GM12873 (cell line): ENCODE measurements around the gene NRG3.

Source experiments
- TF ChIP-seq, protein P1 (sequence below): IDR thresholded peaks from 2 replicates; pipeline ENCODE4 v1.5.1; 2012; ENCODE audit warnings: low read depth, mild to moderate bottlenecking, moderate library complexity, low read length, control low read depth; ENCODE audit not compliant: insufficient read depth; ENCODE audit errors: missing control alignments

NRG3 gene

DNA sequence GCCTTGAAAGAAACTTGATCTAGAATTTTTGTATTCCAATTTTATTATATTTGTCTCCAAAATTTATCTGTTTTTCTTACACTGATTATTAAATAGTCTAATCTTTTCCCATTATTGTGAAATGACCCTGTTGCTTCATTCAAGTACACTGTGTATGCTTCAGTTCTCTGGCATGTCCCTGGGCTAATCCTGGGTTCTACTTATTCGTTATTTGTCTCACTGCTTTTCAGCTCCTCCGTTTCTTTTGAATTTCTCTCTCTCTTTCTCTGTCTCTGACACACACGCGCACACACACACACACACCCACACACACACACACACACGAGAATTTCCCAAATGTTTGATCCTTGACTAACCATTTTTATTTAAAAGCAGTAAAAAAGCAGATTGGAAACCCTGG, 768.6 kb downstream of the NRG3 start:
- TF ChIP-seq, protein P1, sequence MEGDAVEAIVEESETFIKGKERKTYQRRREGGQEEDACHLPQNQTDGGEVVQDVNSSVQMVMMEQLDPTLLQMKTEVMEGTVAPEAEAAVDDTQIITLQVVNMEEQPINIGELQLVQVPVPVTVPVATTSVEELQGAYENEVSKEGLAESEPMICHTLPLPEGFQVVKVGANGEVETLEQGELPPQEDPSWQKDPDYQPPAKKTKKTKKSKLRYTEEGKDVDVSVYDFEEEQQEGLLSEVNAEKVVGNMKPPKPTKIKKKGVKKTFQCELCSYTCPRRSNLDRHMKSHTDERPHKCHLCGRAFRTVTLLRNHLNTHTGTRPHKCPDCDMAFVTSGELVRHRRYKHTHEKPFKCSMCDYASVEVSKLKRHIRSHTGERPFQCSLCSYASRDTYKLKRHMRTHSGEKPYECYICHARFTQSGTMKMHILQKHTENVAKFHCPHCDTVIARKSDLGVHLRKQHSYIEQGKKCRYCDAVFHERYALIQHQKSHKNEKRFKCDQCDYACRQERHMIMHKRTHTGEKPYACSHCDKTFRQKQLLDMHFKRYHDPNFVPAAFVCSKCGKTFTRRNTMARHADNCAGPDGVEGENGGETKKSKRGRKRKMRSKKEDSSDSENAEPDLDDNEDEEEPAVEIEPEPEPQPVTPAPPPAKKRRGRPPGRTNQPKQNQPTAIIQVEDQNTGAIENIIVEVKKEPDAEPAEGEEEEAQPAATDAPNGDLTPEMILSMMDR, result no peak

DNA sequence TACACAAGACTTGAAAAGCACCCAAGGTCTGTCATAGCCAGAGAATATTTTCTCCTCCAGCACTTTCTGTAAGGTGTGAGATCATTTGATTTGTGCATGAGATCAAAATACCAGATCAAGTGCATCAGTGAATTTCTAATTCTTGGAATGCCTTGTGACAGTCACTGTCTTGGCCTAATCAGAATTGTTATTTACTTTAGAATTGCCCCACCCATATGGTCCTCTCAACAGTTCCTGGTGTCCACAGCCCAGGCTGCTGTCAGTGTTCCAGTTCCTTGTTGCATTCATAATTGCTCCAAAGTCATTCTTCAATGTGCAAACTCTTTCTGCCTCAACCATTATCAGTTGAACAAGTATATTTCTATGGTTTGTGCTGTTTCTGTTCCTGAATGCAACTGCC, 770.2 kb downstream of the NRG3 start:
- TF ChIP-seq, protein P1, result no peak

DNA sequence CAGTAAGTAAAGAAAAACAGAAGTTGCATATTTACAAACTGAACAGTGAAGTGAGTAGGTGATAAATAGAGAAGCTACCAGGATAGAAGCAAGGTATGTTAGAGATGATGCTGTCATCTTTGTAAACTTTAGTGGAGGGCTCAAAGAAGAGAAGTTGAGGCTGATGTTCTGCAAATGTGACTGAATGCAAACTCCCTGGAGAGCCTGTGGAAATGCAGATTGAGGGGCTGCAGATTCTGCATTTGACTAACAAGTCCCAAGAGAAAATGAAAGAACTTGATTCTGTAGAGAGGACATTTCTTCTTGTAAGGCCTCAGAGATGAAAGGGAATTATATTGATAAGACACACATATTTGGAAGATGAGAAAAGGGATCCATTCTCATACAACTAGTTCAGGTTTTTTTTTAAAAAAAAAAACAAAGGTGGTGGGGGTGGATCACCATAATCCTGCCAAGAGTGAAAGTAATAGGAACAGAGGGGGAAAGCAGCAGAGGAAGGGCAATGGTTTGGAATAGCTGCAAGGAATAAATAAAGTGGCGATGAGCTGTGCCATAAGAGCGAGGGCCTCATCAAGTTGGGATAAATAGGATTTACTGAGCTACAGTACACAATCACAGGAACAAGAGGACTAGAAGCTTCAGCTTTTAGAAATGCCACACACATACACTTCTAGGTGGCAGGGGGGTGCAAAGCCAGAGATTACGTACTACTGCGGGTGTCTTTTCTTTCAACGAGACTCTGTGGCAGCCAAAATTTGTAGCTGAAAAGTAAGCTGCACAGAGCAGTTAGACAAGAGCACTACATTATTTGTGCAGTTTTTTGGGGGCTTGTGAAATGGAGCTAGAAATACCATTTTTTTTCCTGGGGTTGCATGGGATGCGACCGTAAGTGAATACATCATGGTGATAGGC, 778.5 kb downstream of the NRG3 start:
- TF ChIP-seq, protein P1, result no peak

DNA sequence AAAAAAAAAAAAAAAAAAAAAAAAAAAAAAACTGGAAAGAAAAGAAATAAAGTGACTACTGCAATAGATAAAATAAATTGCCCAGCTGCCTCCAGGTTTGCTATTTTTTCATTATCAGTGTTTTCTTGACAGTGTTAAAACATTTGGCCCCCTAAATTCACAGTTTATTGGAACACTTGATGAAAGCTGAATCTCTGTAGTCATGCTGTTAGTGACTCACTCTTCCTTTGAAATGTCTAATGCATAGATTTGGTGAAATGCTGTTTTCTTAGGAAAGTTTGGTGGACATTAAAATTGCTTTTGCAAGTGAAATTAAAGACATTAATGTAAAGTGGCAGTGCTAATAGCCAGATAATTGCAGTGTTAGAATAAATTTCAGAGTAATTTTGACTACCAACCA, 785.2 kb downstream of the NRG3 start:
- TF ChIP-seq, protein P1, result no peak

DNA sequence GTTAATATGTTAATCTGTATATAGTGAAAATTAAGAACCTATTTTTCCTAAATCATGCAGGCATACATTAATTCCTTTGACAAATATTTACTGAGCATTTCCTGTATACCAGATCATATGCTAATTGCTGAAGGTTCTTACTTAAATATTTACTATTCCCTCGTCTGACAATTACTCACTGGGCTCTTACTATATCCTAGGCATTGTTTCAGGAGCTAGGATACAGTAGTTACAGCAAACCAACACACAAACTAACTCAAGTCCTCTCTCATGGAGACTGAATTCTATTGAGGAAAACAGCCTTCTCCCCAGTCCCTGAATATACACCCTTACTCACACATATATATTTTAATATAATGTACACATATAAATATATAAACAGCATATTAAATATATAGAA, 786.0 kb downstream of the NRG3 start:
- TF ChIP-seq, protein P1, result no peak

DNA sequence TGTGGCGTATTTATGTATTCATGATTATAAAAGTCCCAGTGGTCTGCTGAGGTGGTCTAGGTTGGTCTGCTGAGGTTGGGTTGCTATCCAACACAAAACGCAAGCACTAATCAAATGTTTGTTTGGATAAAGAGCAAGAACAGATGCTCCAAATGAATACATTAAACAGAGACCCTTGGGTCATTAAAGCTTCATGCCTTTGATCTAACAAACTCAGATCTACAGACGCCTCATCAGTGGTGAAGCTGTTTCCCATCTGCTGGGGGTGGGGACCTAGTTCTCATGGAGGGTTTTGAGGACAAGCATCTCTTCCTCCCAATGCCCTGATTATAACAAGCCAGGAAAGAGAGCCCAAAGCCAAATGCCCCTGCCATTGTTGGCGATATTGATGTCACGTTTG, 786.7 kb downstream of the NRG3 start:
- TF ChIP-seq, protein P1, result no peak

DNA sequence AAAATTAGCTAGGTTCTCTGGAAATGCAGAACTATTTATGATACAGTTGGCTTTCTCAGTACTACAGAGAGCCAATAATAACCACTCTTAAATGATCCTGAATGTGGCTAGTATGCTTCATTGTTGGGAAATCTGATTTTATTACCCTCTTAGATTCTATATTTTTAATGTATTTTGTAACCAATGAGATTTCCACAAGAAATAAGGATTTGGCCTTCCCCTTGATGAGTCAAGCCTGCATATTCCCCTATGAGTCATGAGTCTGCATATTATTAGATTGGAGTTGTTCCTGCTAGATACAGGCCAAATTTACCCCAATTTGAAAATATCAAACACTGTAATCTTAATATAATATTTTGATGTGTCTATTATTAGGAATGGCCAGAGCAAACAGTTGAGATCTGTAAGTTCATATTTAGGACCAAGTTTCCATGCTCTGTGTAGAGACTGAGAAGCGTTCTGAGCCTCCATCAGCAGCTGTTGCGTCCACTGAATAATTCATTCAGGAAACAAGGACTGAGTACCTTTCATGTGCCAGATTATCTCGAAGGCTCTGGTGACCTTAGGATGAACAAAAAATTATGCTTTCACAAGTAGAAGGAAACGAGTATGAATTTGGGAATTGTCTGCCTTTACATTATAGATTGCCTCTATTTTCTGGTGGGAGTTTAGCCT, 793.4 kb downstream of the NRG3 start:
- TF ChIP-seq, protein P1, result no peak
